GM13977 (cell line): ENCODE results near the gene INTS2.
"Not testable (repeated sequence)": the region's sequence is repeated elsewhere in the genome, so short reads cannot be mapped to it uniquely, and the experiment has no call there.

Source experiments
- DNase-seq: peaks from one replicate; pipeline ENCODE4 v3.0.0; 2012; ENCODE audit warnings: low spot score
- in situ Hi-C: fragments of 300-500 bp; cut with MboI; formaldehyde crosslinking; loops from one replicate; pipeline ENCODE4 v1.12.0; 2022; ENCODE audit warnings: low sequenced_read_pairs, low pct_unique_long_range_greater_than_20kb, mixed read lengths, inconsistent platforms; ENCODE audit not compliant: unreplicated experiment
- TF ChIP-seq, protein P1 (sequence below): IDR thresholded peaks from 2 replicates; pipeline ENCODE4 v1.5.1; 2012; ENCODE audit warnings: mild to moderate bottlenecking, control low read depth; ENCODE audit not compliant: insufficient read depth; ENCODE audit errors: extremely low read depth, missing control alignments

The INTS2 gene

DNA sequence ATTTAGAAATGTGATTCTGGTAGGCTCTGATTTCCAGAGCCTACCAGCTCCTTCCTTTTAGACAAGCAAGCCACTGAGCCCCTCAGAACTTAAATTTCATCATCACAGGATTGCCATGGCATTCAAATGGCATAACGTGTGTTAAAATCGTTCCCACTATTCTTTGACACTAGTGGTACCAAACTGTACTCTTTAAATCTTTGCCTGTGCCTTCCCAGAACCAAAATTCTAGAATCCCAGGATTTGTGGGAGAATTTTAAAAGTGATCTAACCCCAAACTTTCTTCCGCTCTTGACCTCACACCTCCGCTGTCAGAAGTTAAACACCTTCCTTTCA, 287 bp upstream of the INTS2 start:
- no peak for DNase-seq
- in situ Hi-C loops, result no loop called here
- TF ChIP-seq, protein P1, sequence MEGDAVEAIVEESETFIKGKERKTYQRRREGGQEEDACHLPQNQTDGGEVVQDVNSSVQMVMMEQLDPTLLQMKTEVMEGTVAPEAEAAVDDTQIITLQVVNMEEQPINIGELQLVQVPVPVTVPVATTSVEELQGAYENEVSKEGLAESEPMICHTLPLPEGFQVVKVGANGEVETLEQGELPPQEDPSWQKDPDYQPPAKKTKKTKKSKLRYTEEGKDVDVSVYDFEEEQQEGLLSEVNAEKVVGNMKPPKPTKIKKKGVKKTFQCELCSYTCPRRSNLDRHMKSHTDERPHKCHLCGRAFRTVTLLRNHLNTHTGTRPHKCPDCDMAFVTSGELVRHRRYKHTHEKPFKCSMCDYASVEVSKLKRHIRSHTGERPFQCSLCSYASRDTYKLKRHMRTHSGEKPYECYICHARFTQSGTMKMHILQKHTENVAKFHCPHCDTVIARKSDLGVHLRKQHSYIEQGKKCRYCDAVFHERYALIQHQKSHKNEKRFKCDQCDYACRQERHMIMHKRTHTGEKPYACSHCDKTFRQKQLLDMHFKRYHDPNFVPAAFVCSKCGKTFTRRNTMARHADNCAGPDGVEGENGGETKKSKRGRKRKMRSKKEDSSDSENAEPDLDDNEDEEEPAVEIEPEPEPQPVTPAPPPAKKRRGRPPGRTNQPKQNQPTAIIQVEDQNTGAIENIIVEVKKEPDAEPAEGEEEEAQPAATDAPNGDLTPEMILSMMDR, result no peak

DNA sequence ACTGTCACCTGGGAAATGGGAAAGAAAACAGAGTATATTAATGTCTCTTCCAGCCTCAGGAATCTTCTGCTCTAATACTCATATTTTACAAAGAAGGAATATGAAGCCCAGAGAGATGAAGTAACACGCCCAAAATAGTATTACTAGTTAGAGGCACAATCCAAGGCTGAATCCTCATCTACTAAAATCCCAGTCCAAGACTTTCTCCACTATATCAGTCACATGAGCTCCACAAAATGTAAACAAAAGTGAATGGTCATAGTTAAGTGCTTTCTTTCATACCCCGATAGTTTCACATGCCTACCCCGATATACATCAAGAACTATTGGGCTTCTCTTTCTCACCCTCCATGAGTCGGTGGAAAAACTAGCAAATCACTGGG, 965 bp downstream of the INTS2 start:
- TF ChIP-seq, protein P1, result no peak
- no peak for DNase-seq
- in situ Hi-C loops, result no loop called here

DNA sequence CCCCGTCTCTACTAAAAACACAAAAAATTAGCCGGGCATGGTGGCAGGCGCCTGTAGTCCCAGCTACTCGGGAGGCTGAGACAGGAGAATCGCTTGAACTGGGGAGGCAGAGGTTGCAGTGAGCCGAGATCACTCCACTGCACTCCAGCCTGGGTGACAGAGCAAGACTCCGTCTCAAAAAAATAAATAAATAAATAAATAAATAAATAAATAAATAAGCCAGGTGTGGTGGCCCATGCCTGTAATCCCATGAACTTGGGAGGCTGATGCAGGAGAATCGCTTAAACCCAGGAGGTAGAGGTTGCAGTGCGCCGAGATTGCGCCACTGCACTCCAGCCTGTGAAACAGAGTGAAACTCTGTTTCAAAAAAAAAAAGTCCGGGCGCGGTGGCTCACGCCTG, 12.6 kb downstream of the INTS2 start:
- in situ Hi-C loops, result not testable (repeated sequence)

DNA sequence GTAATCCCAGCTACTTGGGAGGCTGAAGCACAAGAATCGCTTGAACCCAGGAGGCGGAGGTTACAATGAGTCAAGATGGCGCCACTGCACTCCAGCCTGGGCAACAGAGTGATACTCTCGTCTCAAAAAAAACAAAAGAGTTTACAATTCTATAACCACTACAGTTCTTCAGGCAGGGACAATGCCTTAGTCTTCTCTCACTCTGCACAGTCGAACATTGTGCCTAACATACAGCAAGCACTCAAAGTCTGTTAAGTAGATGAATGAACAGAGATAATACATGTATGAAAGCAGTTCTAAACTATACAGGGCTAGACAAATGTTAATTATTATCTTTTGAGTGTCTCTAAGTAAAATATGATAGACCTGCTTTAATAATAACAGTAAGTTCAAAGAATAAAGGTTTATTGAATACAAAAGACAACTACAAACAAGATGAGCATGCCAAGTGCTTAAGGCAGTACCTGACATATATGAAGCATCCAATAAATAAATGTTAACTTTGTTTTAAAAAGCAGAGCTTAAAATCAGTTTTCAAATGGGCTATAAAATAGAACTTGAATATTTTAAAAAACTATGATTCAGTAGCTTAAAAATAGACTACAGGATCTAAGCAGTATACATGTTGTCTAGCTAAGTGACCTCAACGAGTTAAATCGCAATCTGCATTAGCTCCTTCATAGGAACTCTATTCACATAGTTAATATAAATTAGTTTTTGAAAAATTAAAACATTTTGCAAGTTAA, 19.3 kb downstream of the INTS2 start:
- in situ Hi-C loops, result no loop called here
- no peak for DNase-seq
- TF ChIP-seq, protein P1, result no peak

More for the DNA sequence above, 12.6 kb downstream of the INTS2 start:
- DNase-seq, result not testable (repeated sequence)

DNA sequence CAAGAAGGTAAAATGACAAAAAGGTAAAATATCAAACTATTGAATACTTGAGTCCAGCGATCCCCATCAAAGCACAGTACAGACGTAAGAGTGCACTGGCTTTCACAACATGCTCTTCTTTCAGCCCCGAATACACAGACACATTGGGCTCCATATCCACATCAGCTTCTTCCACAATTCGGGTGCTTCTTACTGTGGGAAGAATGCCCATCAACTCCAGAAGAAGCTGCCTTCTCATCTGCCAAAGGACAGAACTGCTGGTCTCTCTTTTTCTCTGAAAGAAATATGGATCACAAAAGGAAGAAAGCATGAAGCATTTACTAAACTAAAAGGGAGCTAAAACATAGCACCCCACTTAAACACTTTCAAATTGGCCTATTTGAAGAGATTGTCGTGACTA, 20.4 kb downstream of the INTS2 start:
- in situ Hi-C loops, result no loop called here
- TF ChIP-seq, protein P1, result no peak
- no peak for DNase-seq

DNA sequence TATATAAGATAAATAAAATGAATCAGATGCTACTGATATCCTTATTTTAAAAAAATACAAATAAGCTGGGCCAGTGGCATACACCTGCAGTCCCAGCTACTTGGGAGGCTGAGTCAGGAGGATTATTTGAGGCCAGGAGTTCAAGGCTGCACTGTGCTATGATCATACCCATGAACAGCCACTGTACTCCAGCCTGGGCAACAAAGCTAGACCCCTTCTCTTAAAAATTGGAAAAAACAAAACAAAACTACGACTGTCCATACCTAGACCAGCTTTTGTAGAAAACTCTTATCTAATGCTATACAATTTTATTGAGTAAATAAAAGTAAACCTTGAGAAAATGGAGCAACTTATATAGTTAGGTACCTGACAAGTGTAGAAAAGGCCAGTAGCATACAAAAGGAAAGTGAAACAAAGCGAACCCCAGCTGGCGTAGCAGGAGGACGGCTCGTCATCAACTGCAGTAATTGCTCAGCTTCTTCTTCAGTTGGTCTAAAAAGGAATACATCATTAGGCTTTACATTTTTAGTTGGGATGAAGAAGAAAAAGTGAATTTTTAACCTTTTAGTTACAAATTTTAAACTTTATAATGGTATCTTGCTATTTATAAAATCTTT, 23.6 kb downstream of the INTS2 start:
- in situ Hi-C loops, result no loop called here
- DNase-seq, result peak; percentile 71

DNA sequence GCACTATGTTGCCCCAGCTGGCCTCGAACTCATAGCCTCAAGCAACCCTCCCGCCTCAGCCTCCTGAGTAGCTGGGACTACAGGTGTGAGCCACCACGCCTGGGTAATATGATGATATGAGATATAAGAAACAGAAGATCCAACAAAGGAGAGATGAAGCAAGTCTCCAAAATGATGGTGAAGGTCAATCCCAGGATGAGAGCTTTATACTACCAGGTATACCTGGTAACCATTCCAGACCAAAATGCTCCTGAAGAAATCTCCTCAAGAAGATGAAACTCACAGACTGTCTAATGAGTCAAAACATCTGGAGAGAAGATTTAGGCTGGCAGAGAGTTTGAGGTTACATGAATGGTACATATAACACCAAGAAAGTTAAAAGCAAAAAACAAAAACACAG, 24.5 kb downstream of the INTS2 start:
- DNase-seq, result no peak
- in situ Hi-C loops, result no loop called here

More for the DNA sequence above, 23.6 kb downstream of the INTS2 start:
- TF ChIP-seq, protein P1, result no peak

More for the DNA sequence above, 24.5 kb downstream of the INTS2 start:
- TF ChIP-seq, protein P1, result no peak
